SK-N-SH treated with all-trans-retinoic acid at 6 μM for 48 hours (cell line): ENCODE data around the gene CXCL3.

Experiments
- BACH2 ChIP-seq: fragments of 250-450 bp; sonication (Bioruptor Pico); IDR thresholded peaks from 2 replicates; pipeline ENCODE4 v1.9.0; 2021; ENCODE audit warnings: mild to moderate bottlenecking, borderline replicate concordance
- OSR1 ChIP-seq: fragments of 250-450 bp; sonication (Bioruptor Pico); IDR thresholded peaks from 2 replicates; pipeline ENCODE4 v1.8.0; 2022; ENCODE audit warnings: moderate library complexity, mild to moderate bottlenecking, inconsistent platforms
- PPARA ChIP-seq: fragments of 250-450 bp; sonication (Bioruptor Pico); IDR thresholded peaks from 2 replicates; pipeline ENCODE4 v1.5.0; 2020; ENCODE audit warnings: mild to moderate bottlenecking, borderline replicate concordance
- TOX ChIP-seq: fragments of 250-450 bp; sonication (Bioruptor Pico); IDR thresholded peaks from 2 replicates; pipeline ENCODE4 v1.8.0; 2021; ENCODE audit warnings: mild to moderate bottlenecking, moderate library complexity, borderline replicate concordance
- ZNF565 ChIP-seq: fragments of 450-650 bp; formaldehyde crosslinking; conservative IDR thresholded peaks from 2 replicates; pipeline ENCODE4 v1.5.0; 2020; ENCODE audit warnings: low read depth, mild to moderate bottlenecking, moderate library complexity
- ZNF70 ChIP-seq: fragments of 450-650 bp; formaldehyde crosslinking; IDR thresholded peaks from 2 replicates; pipeline ENCODE4 v1.5.0; 2020; ENCODE audit warnings: mild to moderate bottlenecking, moderate library complexity
- TF ChIP-seq, protein P1 (sequence below): fragments of 250-450 bp; sonication (Bioruptor Pico); IDR thresholded peaks from 2 replicates; pipeline ENCODE4 v1.5.1; 2020; ENCODE audit warnings: low read depth, mild to moderate bottlenecking, moderate library complexity

DNA sequence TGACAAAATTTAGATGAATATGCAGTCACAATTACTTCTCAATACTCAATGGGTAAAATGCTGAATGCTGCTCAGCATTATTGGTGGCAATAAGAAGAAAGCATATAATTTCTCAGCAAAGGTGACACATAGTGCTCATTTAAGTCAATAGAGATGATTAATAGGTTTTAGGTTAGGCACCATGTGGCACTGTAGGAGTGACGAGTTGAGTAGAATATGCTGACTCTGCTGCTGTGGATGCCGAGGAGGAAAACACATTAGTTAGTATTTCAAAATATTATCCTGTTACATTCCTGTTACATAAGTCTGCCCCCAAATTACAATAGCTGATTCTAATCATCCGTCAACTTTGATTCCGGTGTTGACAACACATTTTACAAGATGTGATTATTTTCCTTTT is 26.4 kb downstream of the CXCL3 start:
- TF ChIP-seq OSR1 (no peak), BACH2 (CRISPR knock-in tag) (no peak), ZNF565 (CRISPR knock-in tag) (no peak), PPARA (CRISPR knock-in tag) (no peak), TOX (no peak), ZNF70 (CRISPR knock-in tag) (no peak)
- TF ChIP-seq, protein P1, sequence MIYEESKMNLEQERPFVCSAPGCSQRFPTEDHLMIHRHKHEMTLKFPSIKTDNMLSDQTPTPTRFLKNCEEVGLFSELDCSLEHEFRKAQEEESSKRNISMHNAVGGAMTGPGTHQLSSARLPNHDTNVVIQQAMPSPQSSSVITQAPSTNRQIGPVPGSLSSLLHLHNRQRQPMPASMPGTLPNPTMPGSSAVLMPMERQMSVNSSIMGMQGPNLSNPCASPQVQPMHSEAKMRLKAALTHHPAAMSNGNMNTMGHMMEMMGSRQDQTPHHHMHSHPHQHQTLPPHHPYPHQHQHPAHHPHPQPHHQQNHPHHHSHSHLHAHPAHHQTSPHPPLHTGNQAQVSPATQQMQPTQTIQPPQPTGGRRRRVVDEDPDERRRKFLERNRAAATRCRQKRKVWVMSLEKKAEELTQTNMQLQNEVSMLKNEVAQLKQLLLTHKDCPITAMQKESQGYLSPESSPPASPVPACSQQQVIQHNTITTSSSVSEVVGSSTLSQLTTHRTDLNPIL, result no peak
